Activated CD8-positive, alpha-beta T cell treated with anti-CD3 and anti-CD28 coated beads for 36 hours (primary cell): Measurements from ENCODE around the gene CCDC17. TPM values are rescaled to one million over a fixed set of nuclear protein-coding genes. Genes with fewer than 3 reads are reported as not detected.

Experiments
- ATAC-seq: fragments of 200-7000 bp; cut with Tn5 transposase; one replicate; pipeline ENCODE4 v1.10.0; 2021; ENCODE audit warnings: mild to moderate bottlenecking, moderate library complexity
- CTCF ChIA-PET: fragments of 350-600 bp; sonication (Branson Sonifier 250); formaldehyde crosslinking; loops from one replicate; lab custom pipeline; 2021; ENCODE audit warnings: antibody characterized with exemption; lab: Charles Lee
- POLR2A ChIA-PET: fragments of 350-600 bp; sonication (Branson Sonifier 250); formaldehyde crosslinking; loops from one replicate; lab custom pipeline; 2021; ENCODE audit warnings: antibody characterized with exemption; lab: Charles Lee
- DNase-seq: peaks from one replicate; pipeline ENCODE4 v3.0.0-alpha.2; 2020
- H3K27ac Mint-ChIP-seq: one replicate; pipeline ENCODE4 v1.8.0; 2021; ENCODE audit warnings: mild to moderate bottlenecking, mixed read lengths
- H3K27me3 Mint-ChIP-seq: one replicate; pipeline ENCODE4 v1.8.0; 2021; ENCODE audit warnings: mixed read lengths
- H3K36me3 Mint-ChIP-seq: one replicate; pipeline ENCODE4 v1.8.0; 2021; ENCODE audit warnings: low read depth, mixed read lengths
- H3K4me1 Mint-ChIP-seq: one replicate; pipeline ENCODE4 v1.8.0; 2021; ENCODE audit warnings: low read depth, mixed read lengths
- H3K4me3 Mint-ChIP-seq: one replicate; pipeline ENCODE4 v1.8.0; 2021; ENCODE audit warnings: mild to moderate bottlenecking, moderate library complexity, mixed read lengths
- H3K9me3 Mint-ChIP-seq: one replicate; pipeline ENCODE4 v1.8.0; 2021; ENCODE audit warnings: mixed read lengths
- intact Hi-C: fragments of 100-400 bp; cut with micrococcal nuclease; formaldehyde crosslinking; loops from one replicate; pipeline ENCODE4 v1.10.0; 2022
- total RNA-seq, 2 experiments: library from RNA; stranded (reverse); gene quantifications; one replicate each; pipeline ENCODE4 v1.2.3, GENCODE V29; 2021
- TF ChIP-seq, protein P1 (sequence below): fragments of 200-600 bp; IDR thresholded peaks from one replicate; pipeline ENCODE4 v1.8.0; 2022; ENCODE audit warnings: antibody characterized with exemption, mild to moderate bottlenecking

The CCDC17 gene
- total RNA-seq, 2 experiments from 2014 or later: 1.7 to 1.9 TPM

DNA sequence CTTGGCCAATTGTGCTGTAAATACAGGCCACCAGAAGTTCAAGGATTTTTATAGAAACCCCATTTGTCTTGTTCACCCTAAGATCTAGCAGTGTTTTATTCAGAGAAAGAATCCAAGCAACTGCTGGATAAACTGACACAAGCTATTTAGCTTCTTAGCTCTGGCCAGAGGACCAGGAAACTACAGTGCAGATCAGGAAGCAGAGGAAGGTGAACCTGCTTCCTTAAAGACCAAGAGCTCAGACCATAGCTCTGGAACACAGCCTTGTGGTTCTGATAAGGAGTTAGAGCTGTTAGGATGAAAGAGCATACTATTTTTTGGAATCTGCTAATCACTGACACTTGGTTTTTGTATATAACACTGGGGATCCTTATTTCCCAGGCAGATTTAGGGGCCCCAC, 5.2 kb upstream of the CCDC17 start:
- peaks cover 46% of the 10 kb centered on the region for H3K36me3 Mint-ChIP-seq
- ChIA-PET CTCF (interaction anchor here (1.2 to 1.4 kb wide), 2 partner anchors 18 to 269 kb away, joined by 3 read pairs; no protein-coding TSS in a partner anchor), POLR2A (no interaction called here)
- no peaks in the 10 kb centered on the region for H3K27me3 Mint-ChIP-seq
- H3K9me3 Mint-ChIP-seq: no peaks in the 10 kb centered on the region
- no peak overlapping the region for H3K4me3 Mint-ChIP-seq
- H3K27ac Mint-ChIP-seq: no peak overlapping the region
- intact Hi-C loops: no loop called here
- ATAC-seq (no peak), DNase-seq (no peak)
- no peaks in the 10 kb centered on the region for H3K4me1 Mint-ChIP-seq
- TF ChIP-seq, protein P1, sequence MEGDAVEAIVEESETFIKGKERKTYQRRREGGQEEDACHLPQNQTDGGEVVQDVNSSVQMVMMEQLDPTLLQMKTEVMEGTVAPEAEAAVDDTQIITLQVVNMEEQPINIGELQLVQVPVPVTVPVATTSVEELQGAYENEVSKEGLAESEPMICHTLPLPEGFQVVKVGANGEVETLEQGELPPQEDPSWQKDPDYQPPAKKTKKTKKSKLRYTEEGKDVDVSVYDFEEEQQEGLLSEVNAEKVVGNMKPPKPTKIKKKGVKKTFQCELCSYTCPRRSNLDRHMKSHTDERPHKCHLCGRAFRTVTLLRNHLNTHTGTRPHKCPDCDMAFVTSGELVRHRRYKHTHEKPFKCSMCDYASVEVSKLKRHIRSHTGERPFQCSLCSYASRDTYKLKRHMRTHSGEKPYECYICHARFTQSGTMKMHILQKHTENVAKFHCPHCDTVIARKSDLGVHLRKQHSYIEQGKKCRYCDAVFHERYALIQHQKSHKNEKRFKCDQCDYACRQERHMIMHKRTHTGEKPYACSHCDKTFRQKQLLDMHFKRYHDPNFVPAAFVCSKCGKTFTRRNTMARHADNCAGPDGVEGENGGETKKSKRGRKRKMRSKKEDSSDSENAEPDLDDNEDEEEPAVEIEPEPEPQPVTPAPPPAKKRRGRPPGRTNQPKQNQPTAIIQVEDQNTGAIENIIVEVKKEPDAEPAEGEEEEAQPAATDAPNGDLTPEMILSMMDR: no peak

DNA sequence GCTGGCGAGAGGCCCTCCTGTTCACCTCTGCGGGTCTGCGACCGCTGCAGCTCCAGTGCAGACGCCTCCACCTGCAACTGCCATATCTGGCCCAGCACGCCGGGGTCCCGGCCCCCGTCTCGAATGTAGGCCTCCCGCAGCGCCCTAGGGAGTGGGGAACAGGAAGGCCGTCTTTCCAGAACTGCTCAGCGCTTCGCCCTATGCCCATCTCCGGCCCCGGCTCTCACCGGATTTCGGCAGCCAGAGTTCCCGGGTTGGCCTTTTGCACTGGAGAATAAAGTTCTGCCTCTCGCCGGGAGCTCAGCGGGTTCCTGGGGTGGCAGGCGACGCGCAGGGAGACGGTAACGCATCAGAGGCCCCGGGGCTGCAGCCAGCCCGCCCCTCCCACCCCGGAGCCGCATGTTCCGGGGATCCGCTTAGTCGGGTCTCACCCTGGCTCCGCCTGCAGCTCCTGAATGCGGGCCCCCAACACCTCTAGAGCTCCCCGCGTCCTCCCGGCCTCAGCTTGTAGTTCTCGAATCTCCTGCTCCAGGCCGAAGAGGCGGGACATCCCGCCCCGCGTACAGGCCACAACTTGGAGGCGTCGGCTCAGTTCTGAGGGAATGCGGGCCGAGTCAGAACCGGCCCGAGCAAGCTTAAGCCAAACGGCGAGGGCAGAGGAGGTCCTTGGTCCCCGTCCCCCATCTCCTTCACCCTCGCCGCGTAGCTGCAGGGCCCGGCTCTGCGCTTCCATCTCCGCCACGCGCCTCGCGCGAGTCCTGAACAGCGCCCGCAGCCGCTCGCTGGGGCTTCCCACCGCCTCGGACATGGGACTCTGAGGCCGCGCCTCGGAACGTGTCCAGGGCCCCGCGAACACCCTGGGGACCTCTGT, 1.1 kb downstream of the CCDC17 start:
- Mint-ChIP-seq H3K27me3 (no peaks in the 10 kb centered on the region), H3K4me1 (no peaks in the 10 kb centered on the region), H3K27ac (no peak overlapping the region), H3K9me3 (no peaks in the 10 kb centered on the region), H3K4me3 (no peak overlapping the region), H3K36me3 (peaks cover 22% of the 10 kb centered on the region)
- ChIA-PET POLR2A (interaction anchor here (0.8 to 3.2 kb wide), 3 partner anchors 10 to 183 kb away, joined by 3 to 19 read pairs (median 3); no protein-coding TSS in a partner anchor), CTCF (no interaction called here)
- DNase-seq (no peak), ATAC-seq (peak; percentile 6)
- intact Hi-C loops: no loop called here
- TF ChIP-seq, protein P1: no peak

DNA sequence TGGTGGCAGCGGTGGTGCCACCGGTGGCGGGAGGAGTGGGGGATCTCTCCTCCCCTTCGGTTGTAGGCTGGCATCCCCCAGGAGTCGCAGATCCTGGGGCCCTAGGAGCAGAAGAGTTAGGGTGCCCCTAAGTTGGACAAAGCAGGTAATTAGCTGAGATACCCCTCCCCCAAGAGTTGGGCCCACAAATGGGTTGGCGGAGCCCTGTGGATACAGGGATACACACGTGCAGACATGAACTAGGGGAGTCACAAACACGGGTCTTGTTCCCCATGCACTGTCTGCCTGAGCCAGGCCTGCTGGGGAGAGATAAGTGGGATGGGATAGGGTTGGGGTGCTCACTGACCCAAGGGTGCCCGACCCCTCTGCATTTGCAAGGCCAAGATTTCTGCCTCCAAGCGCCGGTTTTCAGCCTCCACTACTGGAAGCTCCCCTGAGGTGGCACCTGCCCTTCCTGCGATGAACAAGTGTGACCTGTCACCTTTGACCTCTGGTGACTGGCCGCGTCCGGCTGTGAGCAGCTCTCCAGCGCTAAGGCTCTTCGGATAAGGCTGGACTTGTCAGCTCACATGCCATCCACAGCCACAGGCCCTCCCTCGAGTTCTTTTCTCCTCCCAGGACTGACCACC, 1.8 kb downstream of the CCDC17 start:
- peaks cover 24% of the 10 kb centered on the region for H3K36me3 Mint-ChIP-seq
- POLR2A ChIA-PET: interaction anchor here (3.2 kb wide), 1 partner anchor 9 kb away, joined by 19 read pairs; no protein-coding TSS in a partner anchor
- TF ChIP-seq, protein P1: no peak
- DNase-seq (no peak), ATAC-seq (no peak)
- CTCF ChIA-PET: interaction anchor here (1.6 kb wide), 1 partner anchor 10 kb away, joined by 4 read pairs; no protein-coding TSS in a partner anchor
- intact Hi-C loops: no loop called here
- no peaks in the 10 kb centered on the region for H3K4me1 Mint-ChIP-seq
- H3K27me3 Mint-ChIP-seq: no peaks in the 10 kb centered on the region
- H3K9me3 Mint-ChIP-seq: no peaks in the 10 kb centered on the region
- no peak overlapping the region for H3K4me3 Mint-ChIP-seq
- peak overlapping the region; percentile 25 for H3K27ac Mint-ChIP-seq

DNA sequence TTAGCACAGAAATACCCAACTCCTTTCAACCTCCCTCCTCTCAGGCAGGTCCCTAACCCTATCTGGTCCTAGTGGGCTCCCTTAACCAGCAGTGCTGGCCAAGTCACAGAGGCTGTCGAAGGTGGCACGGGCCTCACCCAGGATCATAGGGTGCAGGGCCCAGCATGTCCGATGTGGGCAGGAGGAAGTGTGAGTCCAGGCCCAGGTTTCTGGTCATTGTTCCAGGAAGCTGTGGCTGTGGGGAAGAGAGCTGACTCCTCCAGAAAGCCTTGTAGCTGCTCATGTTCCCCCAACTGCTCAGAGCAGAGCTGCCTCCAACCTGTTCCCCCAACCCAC, 2.4 kb downstream of the CCDC17 start:
- ChIA-PET CTCF (interaction anchor here (1.6 kb wide), 1 partner anchor 9 kb away, joined by 4 read pairs; no protein-coding TSS in a partner anchor), POLR2A (interaction anchor here (0.8 to 3.2 kb wide), 2 partner anchors 9 to 281 kb away, joined by 3 to 19 read pairs; partner anchors contain the start of gene MUTYH)
- H3K9me3 Mint-ChIP-seq: no peaks in the 10 kb centered on the region
- intact Hi-C loops: no loop called here
- no peak for ATAC-seq
- H3K27me3 Mint-ChIP-seq: no peaks in the 10 kb centered on the region
- TF ChIP-seq, protein P1: no peak
- H3K36me3 Mint-ChIP-seq: peaks cover 28% of the 10 kb centered on the region
- H3K27ac Mint-ChIP-seq: peak overlapping the region; percentile 25
- no peak for DNase-seq
- H3K4me3 Mint-ChIP-seq: no peak overlapping the region
- no peaks in the 10 kb centered on the region for H3K4me1 Mint-ChIP-seq
